ENCODE results near the gene NFS1. TPM values are rescaled to one million over a fixed set of nuclear protein-coding genes. Genes with fewer than 3 reads are reported as not detected.
"Not testable (repeated sequence)": the region's sequence is repeated elsewhere in the genome, so short reads cannot be mapped to it uniquely, and the experiment has no call there.

NFS1 gene
- total RNA-seq, 1 donor from 2014 or later: 19.5 TPM

- no peak overlapping the region for H3K4me3 ChIP-seq
- intact Hi-C loops (cut with DNase I): loop anchor here (10.0 kb wide), 1 partner anchor 175 kb away; no protein-coding TSS in a partner anchor
- no peak overlapping the region for H3K27ac ChIP-seq
- TF ChIP-seq, protein P1, sequence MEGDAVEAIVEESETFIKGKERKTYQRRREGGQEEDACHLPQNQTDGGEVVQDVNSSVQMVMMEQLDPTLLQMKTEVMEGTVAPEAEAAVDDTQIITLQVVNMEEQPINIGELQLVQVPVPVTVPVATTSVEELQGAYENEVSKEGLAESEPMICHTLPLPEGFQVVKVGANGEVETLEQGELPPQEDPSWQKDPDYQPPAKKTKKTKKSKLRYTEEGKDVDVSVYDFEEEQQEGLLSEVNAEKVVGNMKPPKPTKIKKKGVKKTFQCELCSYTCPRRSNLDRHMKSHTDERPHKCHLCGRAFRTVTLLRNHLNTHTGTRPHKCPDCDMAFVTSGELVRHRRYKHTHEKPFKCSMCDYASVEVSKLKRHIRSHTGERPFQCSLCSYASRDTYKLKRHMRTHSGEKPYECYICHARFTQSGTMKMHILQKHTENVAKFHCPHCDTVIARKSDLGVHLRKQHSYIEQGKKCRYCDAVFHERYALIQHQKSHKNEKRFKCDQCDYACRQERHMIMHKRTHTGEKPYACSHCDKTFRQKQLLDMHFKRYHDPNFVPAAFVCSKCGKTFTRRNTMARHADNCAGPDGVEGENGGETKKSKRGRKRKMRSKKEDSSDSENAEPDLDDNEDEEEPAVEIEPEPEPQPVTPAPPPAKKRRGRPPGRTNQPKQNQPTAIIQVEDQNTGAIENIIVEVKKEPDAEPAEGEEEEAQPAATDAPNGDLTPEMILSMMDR (IDR thresholded peaks at IDR 0.05): no peak
- H3K36me3 ChIP-seq: peaks cover 100% of the 10 kb centered on the region
- ATAC-seq (no peak), DNase-seq (no peak)
- H3K9me3 ChIP-seq: no peaks in the 10 kb centered on the region
- peaks cover 18% of the 10 kb centered on the region for H3K4me1 ChIP-seq
- no peaks in the 10 kb centered on the region for H3K27me3 ChIP-seq
Observed at GRCh38 chr20:35710039-35710438, 10.9 kb upstream of the NFS1 start.

- H3K9me3 ChIP-seq: no peaks in the 10 kb centered on the region
- TF ChIP-seq, protein P1 (IDR thresholded peaks at IDR 0.05): no peak
- no peaks in the 10 kb centered on the region for H3K27me3 ChIP-seq
- no peak overlapping the region for H3K4me3 ChIP-seq
- peaks cover 18% of the 10 kb centered on the region for H3K4me1 ChIP-seq
- no peak for ATAC-seq
- peaks cover 100% of the 10 kb centered on the region for H3K36me3 ChIP-seq
- intact Hi-C loops (cut with DNase I): no loop called here
- DNase-seq: no peak
- H3K27ac ChIP-seq: no peak overlapping the region
Observed at GRCh38 chr20:35709259-35709658, 10.1 kb upstream of the NFS1 start.

DNA sequence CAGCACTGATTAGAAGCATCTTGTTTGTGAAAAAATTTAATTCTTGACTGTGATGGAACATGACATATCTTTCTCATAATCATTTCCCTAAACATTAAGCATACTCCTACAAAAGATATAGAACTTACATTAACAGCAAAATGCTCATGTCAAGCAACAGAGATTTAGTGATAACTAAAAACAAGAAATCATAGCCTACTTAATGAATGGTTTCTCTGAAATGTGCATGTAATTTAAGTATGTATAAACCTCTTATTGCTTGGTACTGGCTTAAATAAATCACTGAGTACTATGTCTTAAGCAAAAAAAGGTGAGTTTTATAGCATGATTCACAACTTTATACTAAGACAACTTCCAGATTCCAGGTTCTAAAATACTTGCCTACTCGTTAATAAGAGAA lies 9.3 kb upstream of the NFS1 start:
- intact Hi-C loops (cut with DNase I): no loop called here
- DNase-seq (no peak), ATAC-seq (no peak)
- H3K9me3 ChIP-seq: no peaks in the 10 kb centered on the region
- H3K4me3 ChIP-seq: no peak overlapping the region
- H3K4me1 ChIP-seq: peaks cover 18% of the 10 kb centered on the region
- peaks cover 100% of the 10 kb centered on the region for H3K36me3 ChIP-seq
- no peaks in the 10 kb centered on the region for H3K27me3 ChIP-seq
- TF ChIP-seq, protein P1 (IDR thresholded peaks at IDR 0.05): no peak
- H3K27ac ChIP-seq: no peak overlapping the region

DNA sequence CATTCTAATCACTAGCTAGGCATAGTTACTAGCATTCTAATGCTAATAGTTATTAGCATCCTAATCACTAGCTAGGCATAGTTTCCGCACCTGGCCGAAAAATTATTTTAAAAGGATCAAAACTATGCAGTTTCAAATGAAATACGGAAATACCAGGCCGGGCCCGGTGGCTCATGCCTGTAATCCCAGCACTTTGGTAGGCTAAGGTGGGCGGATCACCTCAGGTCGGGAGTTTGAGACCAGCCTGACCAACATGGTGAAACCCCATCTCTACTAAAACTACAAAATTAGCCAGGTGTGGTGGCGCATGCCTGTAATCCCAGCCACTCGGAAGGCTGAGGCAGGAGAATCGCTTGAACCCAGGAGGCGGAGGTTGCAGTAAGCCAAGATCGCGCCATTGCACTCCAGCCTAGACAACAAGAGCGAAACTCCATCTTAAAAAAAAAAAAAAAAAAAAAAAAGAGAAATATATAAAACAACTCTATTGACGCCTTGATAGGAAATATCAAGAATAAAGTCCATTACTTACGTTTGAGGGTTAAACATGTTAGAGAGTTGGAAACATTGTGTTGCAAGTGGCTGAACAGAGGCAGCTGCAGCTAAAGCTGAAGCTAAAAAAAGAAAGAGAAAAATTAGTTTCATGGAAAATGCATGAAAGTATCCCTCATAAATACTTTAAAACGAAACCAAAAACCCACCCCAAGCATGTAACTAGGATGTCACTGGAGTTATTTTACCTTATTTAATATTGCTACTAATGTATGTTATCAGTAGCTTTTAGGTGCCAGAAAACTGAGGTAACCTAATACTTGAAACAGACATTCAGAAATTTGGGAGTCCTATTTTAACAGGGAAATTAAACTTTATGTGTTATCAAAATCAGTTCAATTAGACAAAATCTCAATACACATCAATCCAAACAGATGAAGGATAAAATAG lies 7.7 kb upstream of the NFS1 start:
- peaks cover 16% of the 10 kb centered on the region for H3K4me1 ChIP-seq
- not testable (repeated sequence) for ATAC-seq

GRCh38 chr20:35705894-35706293 lies 6.7 kb upstream of the NFS1 start:
- H3K27me3 ChIP-seq; H3K27ac ChIP-seq; H3K4me3 ChIP-seq; H3K9me3 ChIP-seq; intact Hi-C loops (cut with DNase I); ATAC-seq; H3K4me1 ChIP-seq: not testable (repeated sequence)
- DNase-seq: peak; percentile 12
- peaks cover 98% of the 10 kb centered on the region for H3K36me3 ChIP-seq

More for the DNA sequence above, 7.7 kb upstream of the NFS1 start:
- H3K9me3 ChIP-seq; DNase-seq; intact Hi-C loops (cut with DNase I); H3K4me3 ChIP-seq; H3K27ac ChIP-seq; H3K27me3 ChIP-seq: not testable (repeated sequence)
- H3K36me3 ChIP-seq: peaks cover 100% of the 10 kb centered on the region

- DNase-seq: no peak
Observed at GRCh38 chr20:35704514-35705261, 5.5 kb upstream of the NFS1 start.

More at GRCh38 chr20:35704514-35705261, 5.5 kb upstream of the NFS1 start:
- Histone ChIP-seq H3K9me3 (no peaks in the 10 kb centered on the region), H3K36me3 (peaks cover 86% of the 10 kb centered on the region), H3K27me3 (no peaks in the 10 kb centered on the region), H3K27ac (no peak overlapping the region), H3K4me3 (no peak overlapping the region), H3K4me1 (peaks cover 11% of the 10 kb centered on the region)
- TF ChIP-seq, protein P1 (IDR thresholded peaks at IDR 0.05): no peak
- intact Hi-C loops (cut with DNase I): no loop called here
- no peak for ATAC-seq

All from upper lobe of right lung (tissue), 1 donor.